Tibial nerve (tissue), 4 donors: Measurements from ENCODE around the gene RIMKLA. TPM values are rescaled to one million over a fixed set of nuclear protein-coding genes. Genes with fewer than 3 reads are reported as not detected.

Experiments used
- DNase-seq, 2 donors: peaks; one replicate each; pipeline ENCODE4 v3.0.0-alpha.2; 2019; ENCODE audit warnings: low spot score in 2 of 2
- H3K27ac ChIP-seq, 4 donors: fragments of 200-600 bp; sonication (generic) in 3 of 4; one replicate each; pipeline ENCODE4 v1.5.1; 2017 to 2019; ENCODE audit warnings: mild to moderate bottlenecking in 1 of 4
- H3K27me3 ChIP-seq, 2 donors: fragments of 200-600 bp; sonication (generic) in 1 of 2; one replicate each; pipeline versions ENCODE4 v1.5.1 to v1.6.0; 2017 to 2019
- H3K36me3 ChIP-seq, 3 donors: fragments of 200-600 bp; sonication (generic); one replicate each; pipeline ENCODE4 v1.5.1; 2018 to 2019
- H3K4me1 ChIP-seq, 4 donors: fragments of 200-600 bp; sonication (generic) in 3 of 4; one replicate each; pipeline ENCODE4 v1.5.1; 2017 to 2019
- H3K4me3 ChIP-seq, 4 donors: fragments of 200-600 bp; sonication (generic) in 3 of 4; one replicate each; pipeline ENCODE4 v1.5.1; 2017 to 2019; ENCODE audit warnings: mild to moderate bottlenecking in 1 of 4, moderate library complexity in 1 of 4
- H3K9me3 ChIP-seq, 4 donors: fragments of 200-600 bp; sonication (generic) in 3 of 4; one replicate each; pipeline ENCODE4 v1.5.1; 2017 to 2019
- CTCF ChIP-seq, 5 experiments: fragments of 200-600 bp in 3 of 5; fragments of 450-650 bp in 2 of 5; sonication (generic) in 3 of 5; IDR thresholded peaks; one replicate each; pipeline ENCODE4 v1.5.1; 2016 to 2019; ENCODE audit warnings: antibody characterized with exemption in 5 of 5, mild to moderate bottlenecking in 3 of 5, moderate library complexity in 2 of 5
- EP300 ChIP-seq, 2 donors: sonication (generic); formaldehyde crosslinking; IDR thresholded peaks; one replicate each; pipeline ENCODE4 v1.6.1; 2017; ENCODE audit warnings: antibody characterized with exemption in 2 of 2, mild to moderate bottlenecking in 1 of 2
- POLR2A ChIP-seq, 2 donors: fragments of 450-650 bp; IDR thresholded peaks; one replicate each; pipeline ENCODE4 v1.6.1; 2017; ENCODE audit warnings: antibody characterized with exemption in 2 of 2, mild to moderate bottlenecking in 2 of 2, moderate library complexity in 2 of 2
- WGBS, 2 donors: methylation state at CpG; one replicate each; pipeline ENCODE4 v1.1.5; 2018; 5-methylcytosine and 5-hydroxymethylcytosine counted together
- total RNA-seq, 4 donors: library from RNA; depleted of rRNA; stranded (reverse); fragments of >200 nt; gene quantifications; one replicate each; pipeline ENCODE4 v1.1.0, GENCODE V29; 2016

The RIMKLA gene
- total RNA-seq, 4 donors from 2014 or later: 0.30 to 3.1 (median 2.2) TPM; not detected in 1

GRCh38 chr1:42434340-42434739 is 53.7 kb downstream of the RIMKLA start:
- Histone ChIP-seq H3K36me3 (peaks cover 0 to 8% (median 0%) of the 10 kb centered on the region in 3 donors), H3K4me1 (no peaks in the 10 kb centered on the region), H3K27me3 (no peaks in the 10 kb centered on the region), H3K27ac (no peak overlapping the region), H3K4me3 (no peak overlapping the region), H3K9me3 (no peaks in the 10 kb centered on the region)
- no peak for DNase-seq
- TF ChIP-seq CTCF (IDR thresholded peaks at IDR 0.05): no peak
- no peak for TF ChIP-seq POLR2A (IDR thresholded peaks at IDR 0.05)
- no peak for TF ChIP-seq EP300 (IDR thresholded peaks at IDR 0.05)
- WGBS, 2 donors: 88 to 96% methylated on average over 4 of the region's 4 CpGs

- no peak overlapping the region for H3K27ac ChIP-seq
- no peaks in the 10 kb centered on the region for H3K27me3 ChIP-seq
- TF ChIP-seq CTCF (IDR thresholded peaks at IDR 0.05) (no peak), EP300 (IDR thresholded peaks at IDR 0.05) (no peak), POLR2A (IDR thresholded peaks at IDR 0.05) (no peak)
- H3K4me3 ChIP-seq: no peak overlapping the region
- H3K4me1 ChIP-seq: no peaks in the 10 kb centered on the region
- WGBS, 2 donors: 54 to 55% methylated on average over 2 of the region's 2 CpGs
- peaks cover 0 to 4% (median 0%) of the 10 kb centered on the region in 3 donors for H3K36me3 ChIP-seq
- DNase-seq: no peak
- H3K9me3 ChIP-seq: no peaks in the 10 kb centered on the region
Measured at GRCh38 chr1:42439940-42440339, 59.3 kb downstream of the RIMKLA start.

- H3K36me3 ChIP-seq: no peaks in the 10 kb centered on the region
- TF ChIP-seq POLR2A (IDR thresholded peaks at IDR 0.05) (no peak), EP300 (IDR thresholded peaks at IDR 0.05) (no peak), CTCF (IDR thresholded peaks at IDR 0.05) (no peak)
- no peaks in the 10 kb centered on the region for H3K27me3 ChIP-seq
- no peak for DNase-seq
- H3K4me3 ChIP-seq: no peak overlapping the region
- no peaks in the 10 kb centered on the region for H3K4me1 ChIP-seq
- no peak overlapping the region for H3K27ac ChIP-seq
- 20 to 30% methylated on average over 2 of the region's 2 CpGs for WGBS, 2 donors
- no peaks in the 10 kb centered on the region for H3K9me3 ChIP-seq
Measured at GRCh38 chr1:42442662-42443061, 62.1 kb downstream of the RIMKLA start.

DNA sequence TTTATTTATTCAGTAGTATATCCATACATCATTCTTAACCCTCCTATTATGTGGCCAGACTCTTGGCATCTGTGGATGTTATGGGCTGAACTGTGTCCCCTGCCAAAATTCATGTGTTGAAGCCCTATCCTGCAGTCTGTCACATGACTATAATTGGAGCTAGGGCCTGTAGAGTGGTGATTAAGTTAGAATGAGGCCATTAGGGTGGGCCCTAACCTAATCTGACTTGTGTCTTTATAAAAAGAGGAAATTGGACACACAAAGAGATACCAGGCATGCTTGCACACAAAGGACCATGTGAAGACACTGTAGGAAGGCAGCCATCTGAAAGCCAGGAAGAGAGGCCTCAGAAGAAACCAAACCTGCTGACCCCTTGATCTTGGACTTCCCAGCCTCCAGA is 68.7 kb downstream of the RIMKLA start:
- no peak for DNase-seq
- no peak overlapping the region for H3K4me3 ChIP-seq
- no peaks in the 10 kb centered on the region for H3K27me3 ChIP-seq
- H3K9me3 ChIP-seq: no peaks in the 10 kb centered on the region
- TF ChIP-seq EP300 (IDR thresholded peaks at IDR 0.05): no peak
- TF ChIP-seq POLR2A (IDR thresholded peaks at IDR 0.05): no peak
- TF ChIP-seq CTCF (IDR thresholded peaks at IDR 0.05): no peak
- H3K36me3 ChIP-seq: no peaks in the 10 kb centered on the region
- H3K27ac ChIP-seq: no peak overlapping the region
- H3K4me1 ChIP-seq: no peaks in the 10 kb centered on the region

DNA sequence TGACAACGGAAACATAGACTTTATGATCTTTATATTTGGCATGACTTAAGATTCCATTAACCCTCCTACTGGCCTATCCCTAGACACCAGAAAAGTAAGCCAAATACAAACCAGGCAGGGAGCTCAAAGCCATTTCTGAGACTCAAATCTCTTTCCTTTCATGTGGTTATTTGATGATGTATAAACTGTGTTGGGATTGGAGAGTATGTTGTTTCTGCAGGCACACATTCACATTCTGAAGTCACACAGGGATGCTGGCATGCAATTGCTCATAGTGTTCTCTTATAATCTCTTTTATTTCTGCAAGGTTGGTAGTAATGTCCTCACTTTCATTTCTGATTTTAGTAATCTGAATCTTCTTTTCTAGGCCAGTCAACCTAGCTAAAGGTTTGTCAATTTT is 69.5 kb downstream of the RIMKLA start:
- Histone ChIP-seq H3K9me3 (no peaks in the 10 kb centered on the region), H3K4me3 (no peak overlapping the region), H3K36me3 (no peaks in the 10 kb centered on the region), H3K4me1 (no peaks in the 10 kb centered on the region), H3K27ac (no peak overlapping the region), H3K27me3 (no peaks in the 10 kb centered on the region)
- TF ChIP-seq POLR2A (IDR thresholded peaks at IDR 0.05) (no peak), CTCF (IDR thresholded peaks at IDR 0.05) (no peak), EP300 (IDR thresholded peaks at IDR 0.05) (no peak)
- no peak for DNase-seq
- 68 to 74% methylated on average over 1 of the region's 1 CpG for WGBS, 2 donors
